SK-N-SH (cell line): ENCODE measurements around the gene GGT7. TPM values are rescaled to one million over a fixed set of nuclear protein-coding genes. Genes with fewer than 3 reads are reported as not detected.

ENCODE experiments used
- CTCF ChIA-PET: fragments of 300-600, 350-600 bp; formaldehyde crosslinking; extraction: SDS; loops from one replicate; lab custom pipeline; 2021; lab: Yijun Ruan, JAX
- POLR2A ChIA-PET: fragments of 350-600 bp; sonication (Branson Sonifier 250); formaldehyde crosslinking; extraction: SDS; loops from one replicate; lab custom pipeline; 2020; ENCODE audit warnings: antibody characterized with exemption, inconsistent platforms; lab: Yijun Ruan, JAX
- DNase-seq: peaks from one replicate; pipeline ENCODE4 v3.0.0; 2012
- H2AFZ ChIP-seq: fragments of 200-600 bp; sonication (generic); 2 replicates; pipeline ENCODE4 v1.8.1; 2016; ENCODE audit warnings: antibody characterized with exemption, mild to moderate bottlenecking, low read depth
- H3F3A ChIP-seq: fragments of 200-600 bp; sonication (generic); replicated peaks from 2 replicates; pipeline ENCODE3; 2016; ENCODE audit warnings: antibody characterized with exemption, mild to moderate bottlenecking; ENCODE audit not compliant: insufficient read depth
- H3K27ac ChIP-seq, 2 experiments: fragments of 200-500 bp in 1 of 2; fragments of 200-600 bp in 1 of 2; sonication (Bioruptor generic) in 1 of 2; sonication (generic), shearing (Covaris generic) in 1 of 2; 2 replicates each; pipeline versions ENCODE4 v1.5.1 to v1.6.1; 2014 to 2016; ENCODE audit warnings: low read depth in 2 of 2, inconsistent platforms in 1 of 2, low read length in 1 of 2, mild to moderate bottlenecking in 1 of 2, mixed read lengths in 1 of 2
- H3K27me3 ChIP-seq: fragments of 200-600 bp; sonication (generic), shearing (Covaris generic); 2 replicates; pipeline ENCODE4 v1.6.1; 2016; ENCODE audit warnings: mixed run types; ENCODE audit not compliant: insufficient read depth
- H3K36me3 ChIP-seq, 2 experiments: fragments of 200-500 bp in 1 of 2; fragments of 200-600 bp in 1 of 2; sonication (Bioruptor generic) in 1 of 2; sonication (generic) in 1 of 2; replicated peaks in 1 of 2; 2 replicates each; pipeline versions ENCODE3 to v1.5.1; 2014 to 2016; ENCODE audit warnings: low read length in 1 of 2, mild to moderate bottlenecking in 1 of 2; ENCODE audit not compliant: insufficient read depth in 2 of 2, control insufficient read depth in 1 of 2
- H3K4me1 ChIP-seq, 2 experiments: fragments of 200-500 bp in 1 of 2; fragments of 200-600 bp in 1 of 2; sonication (Bioruptor generic) in 1 of 2; sonication (generic), shearing (Covaris generic) in 1 of 2; 2 replicates each; pipeline versions ENCODE4 v1.5.1 to v1.6.1; 2014 to 2016; ENCODE audit warnings: low read depth in 1 of 2, low read length in 1 of 2, mixed run types in 1 of 2; ENCODE audit not compliant: insufficient read depth in 2 of 2, control insufficient read depth in 1 of 2
- H3K4me2 ChIP-seq: fragments of 200-600 bp; sonication (generic), shearing (Covaris generic); 2 replicates; pipeline ENCODE4 v1.6.1; 2017; ENCODE audit warnings: mixed run types
- H3K4me3 ChIP-seq, 2 experiments: fragments of 200-500 bp in 1 of 2; fragments of 200-600 bp in 1 of 2; sonication (Bioruptor generic) in 1 of 2; sonication (generic), shearing (Covaris generic) in 1 of 2; 2 replicates each; pipeline versions ENCODE4 v1.5.1 to v1.8.1; 2014 to 2016; ENCODE audit warnings: low read depth in 2 of 2, inconsistent platforms in 1 of 2, low read length in 1 of 2, mild to moderate bottlenecking in 1 of 2, mixed read lengths in 1 of 2, moderate library complexity in 1 of 2
- H3K79me2 ChIP-seq: fragments of 200-600 bp; sonication (generic); 2 replicates; pipeline ENCODE4 v1.8.1; 2017; ENCODE audit warnings: mild to moderate bottlenecking; ENCODE audit not compliant: insufficient read depth
- H3K9ac ChIP-seq: fragments of 200-600 bp; sonication (generic); 2 replicates; pipeline ENCODE4 v1.6.1; 2017; ENCODE audit warnings: mixed run types
- H3K9me2 ChIP-seq: fragments of 200-600 bp; sonication (generic); 2 replicates; pipeline ENCODE4 v1.6.1; 2017; ENCODE audit warnings: mixed run types
- H3K9me3 ChIP-seq: fragments of 200-600 bp; sonication (generic); 2 replicates; pipeline ENCODE4 v1.6.1; 2017; ENCODE audit warnings: mixed run types, mild to moderate bottlenecking, moderate library complexity
- H4K20me1 ChIP-seq: fragments of 200-600 bp; sonication (generic); 2 replicates; pipeline ENCODE4 v1.6.1; 2017; ENCODE audit warnings: mild to moderate bottlenecking, mixed run types; ENCODE audit not compliant: insufficient read depth
- ELF1 ChIP-seq: IDR thresholded peaks from 2 replicates; pipeline ENCODE4 v1.4.0; 2012
- EZH2phosphoT487 ChIP-seq: fragments of 200-600 bp; sonication (generic); IDR thresholded peaks from 2 replicates; pipeline ENCODE4 v1.6.1; 2017; ENCODE audit warnings: low read depth, mixed run types, mild to moderate bottlenecking, antibody characterized with exemption, moderate library complexity, borderline replicate concordance
- FOSL2 ChIP-seq: IDR thresholded peaks from 2 replicates; pipeline ENCODE4 v1.4.0; 2012; ENCODE audit warnings: low read depth, mild to moderate bottlenecking, moderate library complexity, borderline replicate concordance
- FOXJ3 ChIP-seq: sonication (generic); formaldehyde crosslinking; IDR thresholded peaks from 2 replicates; pipeline ENCODE4 v1.5.1; 2020; ENCODE audit warnings: mild to moderate bottlenecking, missing genetic modification reagents
- FOXM1 ChIP-seq: IDR thresholded peaks from 2 replicates; pipeline ENCODE4 v1.4.0; 2012; ENCODE audit warnings: low read depth, mild to moderate bottlenecking
- MEF2A ChIP-seq: IDR thresholded peaks from 2 replicates; pipeline ENCODE4 v1.4.0; 2012; ENCODE audit warnings: low read depth, borderline replicate concordance
- MXI1 ChIP-seq: IDR thresholded peaks from 2 replicates; pipeline ENCODE4 v1.6.1; 2012; ENCODE audit warnings: mild to moderate bottlenecking, low read depth, low read length, improper control_type of control experiment
- NFIC ChIP-seq: IDR thresholded peaks from 2 replicates; pipeline ENCODE4 v1.4.0; 2012; ENCODE audit warnings: borderline replicate concordance
- RAD21 ChIP-seq: IDR thresholded peaks from 2 replicates; pipeline ENCODE4 v1.6.1; 2012; ENCODE audit warnings: mild to moderate bottlenecking, low read length
- RCOR1 ChIP-seq: fragments of 150-350 bp; IDR thresholded peaks from 2 replicates; pipeline ENCODE4 v1.6.1; 2017; ENCODE audit warnings: antibody characterized with exemption, low read length
- RFX5 ChIP-seq: IDR thresholded peaks from 2 replicates; pipeline ENCODE4 v1.6.1; 2012; ENCODE audit warnings: mild to moderate bottlenecking, improper control_type of control experiment, low read length
- TCF12 ChIP-seq: IDR thresholded peaks from 2 replicates; pipeline ENCODE4 v1.4.0; 2012
- ZBTB33 ChIP-seq: IDR thresholded peaks from 2 replicates; pipeline ENCODE4 v1.4.0; 2012; ENCODE audit warnings: low read depth, borderline replicate concordance
- WGBS: methylation state at CpG from one replicate; pipeline ENCODE4 v1.1.6; 2017; ENCODE audit warnings: low lambda C conversion rate; 5-methylcytosine and 5-hydroxymethylcytosine counted together
- polyA plus RNA-seq, 3 experiments: library from polyadenylated mRNA; depleted of rRNA; stranded (reverse); fragments of >200 nt; gene quantifications; 2 replicates each; pipeline ENCODE4 v1.2.3, GENCODE V29; 2012
- TF ChIP-seq, protein P1 (sequence below): IDR thresholded peaks from 2 replicates; pipeline ENCODE4 v1.4.0; 2012; ENCODE audit warnings: low read depth, borderline replicate concordance
- TF ChIP-seq, protein P2 (sequence below): IDR thresholded peaks from 2 replicates; pipeline ENCODE4 v1.6.1; 2012; ENCODE audit warnings: mild to moderate bottlenecking, low read depth, low read length, moderate library complexity
- TF ChIP-seq, protein P3 (sequence below): fragments of 150-350 bp; IDR thresholded peaks from 2 replicates; pipeline ENCODE4 v1.6.1; 2016; ENCODE audit warnings: mild to moderate bottlenecking, low read depth, low read length

GGT7 gene
- polyA plus RNA-seq, 1 of the 3 experiments (the other 2 are of a cell fraction), result 22.5 TPM

- Histone ChIP-seq H3K4me2 (no peak overlapping the region), H3K4me3 (no peak overlapping the region), H3K27me3 (no peaks in the 10 kb centered on the region), H3K79me2 (0 out of 2 replicates have a peak, but pooled peaks cover 11% of the 10 kb centered on the region), H3K4me1 (no peaks in the 10 kb centered on the region), H3F3A (no peaks in the 10 kb centered on the region), H3K9me2 (no peaks in the 10 kb centered on the region), H3K9me3 (no peaks in the 10 kb centered on the region), H4K20me1 (no peaks in the 10 kb centered on the region), H3K36me3 (peaks cover 7 to 24% of the 10 kb centered on the region in 2 experiments), H3K27ac (no peak overlapping the region), H2AFZ (no peak overlapping the region), H3K9ac (no peak overlapping the region)
- CTCF ChIA-PET, result interaction anchor here (1.2 kb wide), 1 partner anchor 50 kb away, joined by 5 read pairs; no protein-coding TSS in a partner anchor
- WGBS, result 84% methylated on average over 4 of the region's 4 CpGs
- TF ChIP-seq, protein P1, sequence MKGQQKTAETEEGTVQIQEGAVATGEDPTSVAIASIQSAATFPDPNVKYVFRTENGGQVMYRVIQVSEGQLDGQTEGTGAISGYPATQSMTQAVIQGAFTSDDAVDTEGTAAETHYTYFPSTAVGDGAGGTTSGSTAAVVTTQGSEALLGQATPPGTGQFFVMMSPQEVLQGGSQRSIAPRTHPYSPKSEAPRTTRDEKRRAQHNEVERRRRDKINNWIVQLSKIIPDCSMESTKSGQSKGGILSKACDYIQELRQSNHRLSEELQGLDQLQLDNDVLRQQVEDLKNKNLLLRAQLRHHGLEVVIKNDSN, result no peak
- TF ChIP-seq TCF12 (no peak), ZBTB33 (no peak), MXI1 (no peak), FOXJ3 (no peak), RAD21 (no peak), ELF1 (no peak)
- TF ChIP-seq, protein P2, sequence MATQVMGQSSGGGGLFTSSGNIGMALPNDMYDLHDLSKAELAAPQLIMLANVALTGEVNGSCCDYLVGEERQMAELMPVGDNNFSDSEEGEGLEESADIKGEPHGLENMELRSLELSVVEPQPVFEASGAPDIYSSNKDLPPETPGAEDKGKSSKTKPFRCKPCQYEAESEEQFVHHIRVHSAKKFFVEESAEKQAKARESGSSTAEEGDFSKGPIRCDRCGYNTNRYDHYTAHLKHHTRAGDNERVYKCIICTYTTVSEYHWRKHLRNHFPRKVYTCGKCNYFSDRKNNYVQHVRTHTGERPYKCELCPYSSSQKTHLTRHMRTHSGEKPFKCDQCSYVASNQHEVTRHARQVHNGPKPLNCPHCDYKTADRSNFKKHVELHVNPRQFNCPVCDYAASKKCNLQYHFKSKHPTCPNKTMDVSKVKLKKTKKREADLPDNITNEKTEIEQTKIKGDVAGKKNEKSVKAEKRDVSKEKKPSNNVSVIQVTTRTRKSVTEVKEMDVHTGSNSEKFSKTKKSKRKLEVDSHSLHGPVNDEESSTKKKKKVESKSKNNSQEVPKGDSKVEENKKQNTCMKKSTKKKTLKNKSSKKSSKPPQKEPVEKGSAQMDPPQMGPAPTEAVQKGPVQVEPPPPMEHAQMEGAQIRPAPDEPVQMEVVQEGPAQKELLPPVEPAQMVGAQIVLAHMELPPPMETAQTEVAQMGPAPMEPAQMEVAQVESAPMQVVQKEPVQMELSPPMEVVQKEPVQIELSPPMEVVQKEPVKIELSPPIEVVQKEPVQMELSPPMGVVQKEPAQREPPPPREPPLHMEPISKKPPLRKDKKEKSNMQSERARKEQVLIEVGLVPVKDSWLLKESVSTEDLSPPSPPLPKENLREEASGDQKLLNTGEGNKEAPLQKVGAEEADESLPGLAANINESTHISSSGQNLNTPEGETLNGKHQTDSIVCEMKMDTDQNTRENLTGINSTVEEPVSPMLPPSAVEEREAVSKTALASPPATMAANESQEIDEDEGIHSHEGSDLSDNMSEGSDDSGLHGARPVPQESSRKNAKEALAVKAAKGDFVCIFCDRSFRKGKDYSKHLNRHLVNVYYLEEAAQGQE, result no peak
- POLR2A ChIA-PET, result no interaction called here
- no peak for DNase-seq
Observed at GRCh38 chr20:34883809-34884208, 11.2 kb upstream of the GGT7 start.

- Histone ChIP-seq H3K9me2 (no peaks in the 10 kb centered on the region), H4K20me1 (no peaks in the 10 kb centered on the region), H3K9me3 (no peaks in the 10 kb centered on the region), H2AFZ (no peak overlapping the region), H3K36me3 (peaks cover 7 to 24% of the 10 kb centered on the region in 2 experiments), H3K4me3 (no peak overlapping the region), H3K4me1 (no peaks in the 10 kb centered on the region), H3K27ac (no peak overlapping the region), H3K27me3 (no peaks in the 10 kb centered on the region), H3K9ac (no peak overlapping the region), H3K4me2 (no peak overlapping the region), H3F3A (peaks cover 3% of the 10 kb centered on the region), H3K79me2 (0 out of 2 replicates have a peak, but pooled peaks cover 11% of the 10 kb centered on the region)
- no peak for DNase-seq
- ChIA-PET CTCF (interaction anchor here (0.7 to 1.2 kb wide), 2 partner anchors 9 to 50 kb away, joined by 4 to 5 read pairs; no protein-coding TSS in a partner anchor), POLR2A (no interaction called here)
- TF ChIP-seq RFX5 (no peak), NFIC (no peak), FOXM1 (no peak), EZH2phosphoT487 (no peak), RCOR1 (no peak), FOSL2 (no peak), MEF2A (no peak)
- TF ChIP-seq, protein P3, sequence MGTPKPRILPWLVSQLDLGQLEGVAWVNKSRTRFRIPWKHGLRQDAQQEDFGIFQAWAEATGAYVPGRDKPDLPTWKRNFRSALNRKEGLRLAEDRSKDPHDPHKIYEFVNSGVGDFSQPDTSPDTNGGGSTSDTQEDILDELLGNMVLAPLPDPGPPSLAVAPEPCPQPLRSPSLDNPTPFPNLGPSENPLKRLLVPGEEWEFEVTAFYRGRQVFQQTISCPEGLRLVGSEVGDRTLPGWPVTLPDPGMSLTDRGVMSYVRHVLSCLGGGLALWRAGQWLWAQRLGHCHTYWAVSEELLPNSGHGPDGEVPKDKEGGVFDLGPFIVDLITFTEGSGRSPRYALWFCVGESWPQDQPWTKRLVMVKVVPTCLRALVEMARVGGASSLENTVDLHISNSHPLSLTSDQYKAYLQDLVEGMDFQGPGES, result no peak
Observed at GRCh38 chr20:34883087-34883688, 10.5 kb upstream of the GGT7 start.
